T-cell (primary cell): ENCODE results near the gene PARD3. TPM values are rescaled to one million over a fixed set of nuclear protein-coding genes. Genes with fewer than 3 reads are reported as not detected.

Experiments used
- ATAC-seq, 4 experiments: fragments of 200-7000 bp in 3 of 4; fragments of 150-1000 bp in 1 of 4; cut with Tn5 transposase; replicated peaks in 1 of 4; 1 replicate in 3 of 4; 2 replicates in 1 of 4; pipeline ENCODE4 v1.10.0; 2021; ENCODE audit warnings: moderate library complexity in 3 of 4, mild to moderate bottlenecking in 2 of 4, moderate number of reproducible peaks in 1 of 4
- CTCF ChIA-PET, 2 donors: fragments of 300-600 bp; sonication (Branson Sonifier 250); formaldehyde crosslinking; loops; one replicate each; lab custom pipeline; 2022; ENCODE audit warnings: antibody characterized with exemption in 2 of 2; lab: Charles Lee
- POLR2A ChIA-PET, 2 donors: fragments of 300-600 bp; sonication (Branson Sonifier 250); formaldehyde crosslinking; loops; one replicate each; lab custom pipeline; 2022; ENCODE audit warnings: antibody characterized with exemption in 2 of 2; lab: Charles Lee
- DNase-seq, 35 experiments: peaks; one replicate each; pipeline versions ENCODE4 v3.0.0 to v3.0.0-alpha.2; 2013 to 2023
- H3K27ac ChIP-seq: one replicate; pipeline ENCODE4 v1.5.1; 2013; ENCODE audit warnings: low read length
- H3K27me3 ChIP-seq, 2 experiments: replicated peaks in 1 of 2; 1 replicate in 1 of 2; 2 replicates in 1 of 2; pipeline versions ENCODE4 v1.6.1 to v1.7.0; 2013; ENCODE audit warnings: low read length in 1 of 2, mixed read lengths in 1 of 2; ENCODE audit not compliant: control insufficient read depth in 2 of 2, insufficient read depth in 2 of 2; ENCODE audit errors: extremely low read depth in 1 of 2
- H3K36me3 ChIP-seq, 2 donors: 1 replicate in 1 of 2; 2 replicates in 1 of 2; pipeline versions ENCODE4 v1.6.1 to v1.7.0; 2013; ENCODE audit warnings: low read length in 1 of 2; ENCODE audit not compliant: control insufficient read depth in 2 of 2, insufficient read depth in 1 of 2; ENCODE audit errors: extremely low read depth in 1 of 2
- H3K4me1 ChIP-seq, 2 experiments: 1 replicate in 1 of 2; 2 replicates in 1 of 2; pipeline versions ENCODE4 v1.6.1 to v1.7.0; 2013; ENCODE audit warnings: low read length in 2 of 2, mixed read lengths in 1 of 2; ENCODE audit not compliant: insufficient read depth in 2 of 2, control insufficient read depth in 1 of 2; ENCODE audit errors: extremely low read depth in 1 of 2
- H3K4me3 ChIP-seq, 2 donors: 1 replicate in 1 of 2; 2 replicates in 1 of 2; pipeline versions ENCODE4 v1.5.1 to v1.7.0; 2013; ENCODE audit warnings: mild to moderate bottlenecking in 2 of 2, low read length in 1 of 2, moderate library complexity in 1 of 2; ENCODE audit not compliant: control insufficient read depth in 1 of 2; ENCODE audit errors: extremely low read depth in 1 of 2
- H3K9me3 ChIP-seq: 2 replicates; pipeline ENCODE4 v1.7.0; 2013
- H3K27ac Mint-ChIP-seq, 2 donors: one replicate each; pipeline ENCODE4 v1.8.0; 2020 to 2021; ENCODE audit warnings: mild to moderate bottlenecking in 2 of 2, mixed read lengths in 2 of 2
- H3K27me3 Mint-ChIP-seq, 2 donors: one replicate each; pipeline ENCODE4 v1.8.0; 2021 to 2022; ENCODE audit warnings: mixed read lengths in 2 of 2
- H3K36me3 Mint-ChIP-seq: one replicate; pipeline ENCODE4 v1.8.0; 2021; ENCODE audit warnings: mixed read lengths
- H3K4me1 Mint-ChIP-seq, 3 donors: one replicate each; pipeline ENCODE4 v1.8.0; 2020 to 2022; ENCODE audit warnings: mixed read lengths in 3 of 3, mild to moderate bottlenecking in 1 of 3
- H3K4me3 Mint-ChIP-seq, 3 donors: one replicate each; pipeline ENCODE4 v1.8.0; 2020 to 2022; ENCODE audit warnings: mild to moderate bottlenecking in 3 of 3, mixed read lengths in 3 of 3, moderate library complexity in 3 of 3
- H3K9me3 Mint-ChIP-seq, 3 donors: one replicate each; pipeline ENCODE4 v1.8.0; 2020 to 2022; ENCODE audit warnings: mixed read lengths in 3 of 3
- WGBS: methylation state at CpG from one replicate; pipeline ENCODE4 v1.1.5; 2013; ENCODE audit warnings: missing lambda C conversion rate; ENCODE audit not compliant: insufficient coverage; 5-methylcytosine and 5-hydroxymethylcytosine counted together
- total RNA-seq, 35 experiments: library from RNA in 6 of 35; stranded (reverse) in 6 of 35; fragments of 120-200 nt in 1 of 35; gene quantifications; one replicate each; pipeline versions ENCODE4 v1.2.1 to v1.2.4 and lab custom pipeline; 2013 to 2026

PARD3 gene
- total RNA-seq (under 1 TPM; 0.36 to 0.92 (median 0.65) TPM), total RNA-seq (lab: John Stamatoyannopoulos, UW) (0.04 to 1.4 (median 0.44) reads per million in 29 experiments)
- total RNA-seq (2013): 0.68 TPM

DNA sequence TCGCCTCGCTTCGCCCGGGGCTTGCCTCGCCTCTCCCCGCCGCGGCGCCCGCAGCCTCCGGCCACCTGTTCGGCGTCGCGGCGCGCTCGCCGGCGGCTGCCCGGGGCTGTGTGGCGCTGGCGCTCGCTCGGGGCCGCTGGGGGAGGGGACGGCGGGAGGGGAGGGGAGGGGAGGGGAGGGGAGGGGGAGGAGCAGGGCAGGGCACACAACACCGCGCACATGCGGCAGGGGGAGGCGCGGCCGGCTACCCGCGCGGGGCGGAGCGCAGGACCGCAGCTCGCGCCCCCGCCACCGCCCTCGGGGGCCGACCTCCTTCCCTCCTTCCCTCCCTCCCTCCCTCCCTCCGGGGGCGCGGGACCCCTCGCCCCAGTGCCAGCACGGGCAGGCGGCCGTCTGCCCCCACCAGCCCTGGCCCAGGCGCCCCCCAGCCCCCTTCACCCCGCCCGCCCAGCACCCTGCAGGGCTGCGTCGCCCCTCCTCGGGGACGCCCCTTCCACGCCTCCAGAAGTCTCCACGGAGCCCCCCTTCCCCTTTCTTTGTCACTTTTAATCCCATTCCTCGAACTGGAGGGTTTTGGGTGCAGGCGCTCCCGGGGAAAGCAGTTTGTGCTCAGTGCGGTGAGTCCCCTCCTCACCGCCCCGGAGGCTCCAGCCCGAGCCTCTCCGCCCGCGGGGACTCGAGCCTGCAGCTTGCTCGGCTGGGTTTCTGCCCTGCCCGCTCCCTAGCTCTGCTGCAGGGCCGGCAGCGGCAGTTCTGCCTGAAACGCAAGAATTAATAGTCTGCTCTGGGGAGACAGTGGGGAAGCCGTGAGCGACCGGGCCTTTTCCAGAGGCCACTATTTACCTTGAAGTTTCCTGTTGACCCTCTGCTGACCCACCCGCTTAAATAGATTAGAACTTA, at the start of gene PARD3:
PARD3 (minus strand) TSS at position 112 of the 900 bp plus-strand sequence. CDS start 301 bp downstream, outside the sequence.
- H3K4me1 ChIP-seq: peaks cover 6 to 10% of the 10 kb centered on the region in 2 experiments
- Mint-ChIP-seq H3K9me3 (no peaks in the 10 kb centered on the region), H3K27me3 (peaks cover 31 to 65% of the 10 kb centered on the region in 2 donors), H3K4me1 (peaks cover 12 to 17% (median 16%) of the 10 kb centered on the region in 3 donors), H3K36me3 (no peaks in the 10 kb centered on the region), H3K27ac (no peak within 1 kb of the TSS), H3K4me3 (peak within 1 kb of the TSS; percentile 59 to 76 (median 65))
- H3K27ac ChIP-seq: no peak within 1 kb of the TSS
- ATAC-seq (peak in 3 of 4 experiments; percentile 15 to 51 (median 27)), DNase-seq (peak in 1 of 35 experiments; percentile 5)
- no peaks in the 10 kb centered on the region for H3K9me3 ChIP-seq
- H3K27me3 ChIP-seq: peaks cover 4 to 50% of the 10 kb centered on the region in 2 experiments
- ChIA-PET POLR2A (no interaction called here), CTCF (no interaction called here)
- no peaks in the 10 kb centered on the region for H3K36me3 ChIP-seq
- H3K4me3 ChIP-seq: peak within 1 kb of the TSS in 1 of 2 donors; percentile 82
- 2% methylated on average over 36 of the region's 82 CpGs for WGBS

DNA sequence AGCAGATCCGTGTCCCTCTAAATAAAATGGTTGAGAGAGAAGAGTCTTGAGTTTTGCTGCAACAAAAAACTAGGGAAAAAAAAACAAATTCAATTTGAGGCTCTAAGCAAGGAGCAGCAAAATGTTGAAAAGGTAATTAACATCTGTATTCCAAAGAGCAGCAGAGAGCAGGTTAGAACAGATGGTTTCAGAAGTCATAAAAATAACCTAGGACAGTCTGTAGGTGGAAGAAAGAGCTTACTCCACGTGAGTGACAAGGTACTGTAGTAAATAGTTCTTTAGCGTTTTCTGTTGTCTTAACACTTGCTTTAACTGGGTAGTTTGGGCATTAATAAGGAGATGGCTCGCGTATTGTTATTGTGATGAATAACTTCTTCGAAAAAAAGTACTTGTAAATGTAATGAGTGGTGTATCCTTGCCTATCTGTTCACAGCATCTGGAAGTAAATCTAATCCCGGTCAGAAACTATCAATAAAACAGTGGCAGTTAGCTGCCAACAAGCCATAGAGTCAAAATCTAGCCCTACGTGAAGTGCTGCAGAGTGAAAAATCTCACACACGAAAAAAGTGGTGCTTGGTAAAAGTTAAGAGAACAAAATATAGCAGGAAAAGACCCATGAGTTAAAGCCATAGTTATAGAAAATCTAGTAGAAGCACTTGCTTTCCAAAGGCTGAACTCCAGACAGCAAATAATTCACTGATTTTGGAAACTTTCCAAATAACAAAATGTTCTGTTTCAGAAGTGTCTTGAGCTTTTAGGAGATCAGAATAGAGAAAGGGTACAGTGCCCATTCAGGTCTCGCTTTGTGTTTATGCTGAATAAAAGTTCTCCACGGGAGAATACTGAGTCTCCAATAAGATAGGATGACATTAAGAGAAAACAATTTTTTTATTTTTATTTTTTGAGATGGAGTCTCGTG, 49.3 kb upstream of the PARD3 start:
- peaks cover 9 to 16% of the 10 kb centered on the region in 2 donors for H3K27me3 Mint-ChIP-seq
- H3K36me3 Mint-ChIP-seq: no peaks in the 10 kb centered on the region
- H3K4me3 Mint-ChIP-seq: no peak overlapping the region
- Histone ChIP-seq H3K9me3 (no peaks in the 10 kb centered on the region), H3K4me3 (no peak overlapping the region), H3K27me3 (peaks cover 0 to 14% of the 10 kb centered on the region in 2 experiments), H3K36me3 (no peaks in the 10 kb centered on the region), H3K27ac (no peak overlapping the region), H3K4me1 (peaks cover 0 to 4% of the 10 kb centered on the region in 2 experiments)
- ATAC-seq (no peak), DNase-seq (no peak)
- peaks cover 0 to 9% (median 5%) of the 10 kb centered on the region in 3 donors for H3K4me1 Mint-ChIP-seq
- 33% methylated on average over 3 of the region's 12 CpGs for WGBS
- H3K9me3 Mint-ChIP-seq: no peaks in the 10 kb centered on the region
- CTCF ChIA-PET: no interaction called here
- H3K27ac Mint-ChIP-seq: no peak overlapping the region
- POLR2A ChIA-PET: no interaction called here

DNA sequence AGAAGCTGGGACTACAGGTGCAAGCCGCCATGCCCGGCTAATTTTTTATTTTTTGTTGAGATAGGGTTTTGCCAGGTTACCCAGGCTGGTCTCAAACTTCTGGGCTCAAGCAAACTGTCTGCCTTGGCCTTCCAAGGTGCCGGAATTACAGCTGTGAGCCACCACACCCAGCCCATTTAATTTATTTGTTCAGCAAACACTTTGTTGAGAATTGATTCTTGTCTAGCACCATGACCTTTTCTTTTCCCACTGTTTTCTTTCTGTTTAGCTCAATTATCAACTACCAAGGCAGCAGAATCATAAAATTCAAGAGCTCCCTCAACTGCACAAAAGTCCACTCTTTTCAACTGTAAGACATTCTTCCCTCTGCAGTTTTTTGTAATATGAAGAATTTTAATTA, 47.8 kb upstream of the PARD3 start:
- Mint-ChIP-seq H3K27ac (no peak overlapping the region), H3K4me3 (no peak overlapping the region), H3K27me3 (peaks cover 5 to 26% of the 10 kb centered on the region in 2 donors), H3K36me3 (no peaks in the 10 kb centered on the region), H3K4me1 (no peaks in the 10 kb centered on the region), H3K9me3 (no peaks in the 10 kb centered on the region)
- H3K4me1 ChIP-seq: no peaks in the 10 kb centered on the region
- H3K27ac ChIP-seq: no peak overlapping the region
- ChIA-PET POLR2A (no interaction called here), CTCF (no interaction called here)
- no peak overlapping the region for H3K4me3 ChIP-seq
- no peaks in the 10 kb centered on the region for H3K9me3 ChIP-seq
- no peak for ATAC-seq
- peaks cover 0 to 16% of the 10 kb centered on the region in 2 experiments for H3K27me3 ChIP-seq
- no peak for DNase-seq
- WGBS: 100% methylated on average over 1 of the region's 3 CpGs
- H3K36me3 ChIP-seq: no peaks in the 10 kb centered on the region

- no peak overlapping the region for H3K27ac Mint-ChIP-seq
- 92% methylated on average over 2 of the region's 8 CpGs for WGBS
- no peaks in the 10 kb centered on the region for H3K36me3 Mint-ChIP-seq
- ChIA-PET POLR2A (no interaction called here), CTCF (no interaction called here)
- DNase-seq (no peak), ATAC-seq (no peak)
- H3K4me1 Mint-ChIP-seq: no peaks in the 10 kb centered on the region
- no peaks in the 10 kb centered on the region for H3K4me1 ChIP-seq
- peaks cover 0 to 16% of the 10 kb centered on the region in 2 experiments for H3K27me3 ChIP-seq
- H3K4me3 Mint-ChIP-seq: no peak overlapping the region
- no peaks in the 10 kb centered on the region for H3K36me3 ChIP-seq
- no peak overlapping the region for H3K27ac ChIP-seq
- no peaks in the 10 kb centered on the region for H3K9me3 ChIP-seq
- H3K27me3 Mint-ChIP-seq: peaks cover 9 to 23% of the 10 kb centered on the region in 2 donors
- no peaks in the 10 kb centered on the region for H3K9me3 Mint-ChIP-seq
- no peak overlapping the region for H3K4me3 ChIP-seq
Measured at GRCh38 chr10:34861293-34862021, 46.4 kb upstream of the PARD3 start.

- ATAC-seq (no peak), DNase-seq (no peak)
- POLR2A ChIA-PET: no interaction called here
- Histone ChIP-seq H3K27ac (no peak overlapping the region), H3K9me3 (no peaks in the 10 kb centered on the region), H3K4me3 (no peak overlapping the region), H3K4me1 (no peaks in the 10 kb centered on the region), H3K36me3 (no peaks in the 10 kb centered on the region), H3K27me3 (peaks cover 0 to 16% of the 10 kb centered on the region in 2 experiments)
- peaks cover 6 to 16% of the 10 kb centered on the region in 2 donors for H3K27me3 Mint-ChIP-seq
- no peaks in the 10 kb centered on the region for H3K36me3 Mint-ChIP-seq
- no peaks in the 10 kb centered on the region for H3K4me1 Mint-ChIP-seq
- H3K9me3 Mint-ChIP-seq: peaks cover 0 to 2% (median 0%) of the 10 kb centered on the region in 3 donors
- no peak overlapping the region for H3K4me3 Mint-ChIP-seq
- CTCF ChIA-PET: no interaction called here
- H3K27ac Mint-ChIP-seq: no peak overlapping the region
Measured at GRCh38 chr10:34859170-34859569, 44.1 kb upstream of the PARD3 start.

DNA sequence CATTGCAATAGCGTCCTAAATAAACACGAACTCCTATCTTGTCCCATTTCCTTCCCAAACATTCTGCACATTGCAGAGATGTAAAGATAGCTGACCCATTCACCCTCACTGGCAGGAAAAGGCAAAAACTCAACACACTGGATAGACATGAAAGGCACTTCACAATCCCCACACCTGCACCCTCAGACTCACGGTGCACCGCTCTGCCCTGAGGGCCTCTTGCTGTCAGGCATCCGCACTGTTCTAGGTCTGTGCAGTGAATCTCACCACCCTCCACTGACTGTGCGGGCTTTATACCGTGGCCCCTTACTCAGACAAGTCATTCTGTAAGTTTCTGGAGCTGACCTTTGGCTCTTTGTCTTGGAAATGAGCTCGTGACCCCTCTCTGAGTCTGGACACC, 42.9 kb upstream of the PARD3 start:
- no peaks in the 10 kb centered on the region for H3K4me1 ChIP-seq
- H3K27me3 Mint-ChIP-seq: peaks cover 6 to 15% of the 10 kb centered on the region in 2 donors
- POLR2A ChIA-PET: no interaction called here
- H3K36me3 ChIP-seq: no peaks in the 10 kb centered on the region
- CTCF ChIA-PET: no interaction called here
- H3K27ac ChIP-seq: no peak overlapping the region
- H3K4me3 Mint-ChIP-seq: no peak overlapping the region
- H3K27me3 ChIP-seq: peaks cover 0 to 10% of the 10 kb centered on the region in 2 experiments
- no peaks in the 10 kb centered on the region for H3K4me1 Mint-ChIP-seq
- ATAC-seq (no peak), DNase-seq (no peak)
- peaks cover 0 to 4% (median 0%) of the 10 kb centered on the region in 3 donors for H3K9me3 Mint-ChIP-seq
- no peak overlapping the region for H3K27ac Mint-ChIP-seq
- H3K4me3 ChIP-seq: no peak overlapping the region
- no peaks in the 10 kb centered on the region for H3K36me3 Mint-ChIP-seq
- WGBS: 54% methylated on average over 8 of the region's 8 CpGs
- no peaks in the 10 kb centered on the region for H3K9me3 ChIP-seq
